Endothelial cell of umbilical vein (primary cell): ENCODE data around the gene PCDHA5. TPM values are rescaled to one million over a fixed set of nuclear protein-coding genes. Genes with fewer than 3 reads are reported as not detected.
A peak's percentile ranks its signal among the peaks of the same experiment; 100 is the strongest.

ENCODE experiments used
- BruUV-seq: library from RNA; stranded (reverse); fragments of 400-500 nt; replicated peaks from 2 replicates; lab custom pipeline; 2021; lab: Mats Ljungman, UMichigan
- CTCF ChIA-PET: fragments of 300-600, 350-600 bp; sonication (Branson Sonifier 250); formaldehyde crosslinking; loops from one replicate; lab custom pipeline; 2021; ENCODE audit warnings: antibody characterized with exemption, inconsistent platforms; lab: Charles Lee
- POLR2A ChIA-PET: fragments of 300-600, 350-600 bp; sonication (Branson Sonifier 250); formaldehyde crosslinking; loops from one replicate; lab custom pipeline; 2021; ENCODE audit warnings: antibody characterized with exemption, inconsistent platforms; lab: Charles Lee
- DNase-seq: peaks from one replicate; pipeline ENCODE4 v3.0.0-alpha.2; 2011; ENCODE audit warnings: low read depth, low spot score
- FAIRE-seq: peaks from 2 replicates; lab custom pipeline; 2011; peaks lifted over from hg19 to GRCh38; lab: Jason Lieb, UNC
- H2AFZ ChIP-seq: 2 replicates; pipeline ENCODE4 v1.6.0; 2012; ENCODE audit warnings: low read depth, low read length, control low read depth, inconsistent platforms
- H3K27ac ChIP-seq: 2 replicates; pipeline ENCODE4 v1.5.1; 2011; ENCODE audit warnings: low read depth, mild to moderate bottlenecking, control low read depth, low read length, moderate library complexity; ENCODE audit not compliant: insufficient read depth
- H3K27me3 ChIP-seq, 2 experiments: 2 replicates each; pipeline versions ENCODE4 v1.6.0 to v1.6.1; 2011; ENCODE audit warnings: low read length in 2 of 2, mixed read lengths in 1 of 2; ENCODE audit not compliant: control insufficient read depth in 2 of 2, insufficient read depth in 2 of 2
- H3K36me3 ChIP-seq, 2 experiments: 2 replicates in 1 of 2; 3 replicates in 1 of 2; pipeline ENCODE4 v1.5.1; 2011; ENCODE audit warnings: low read length in 2 of 2, mild to moderate bottlenecking in 1 of 2, moderate library complexity in 1 of 2; ENCODE audit not compliant: control insufficient read depth in 2 of 2, insufficient read depth in 2 of 2; ENCODE audit errors: extremely low read depth in 1 of 2
- H3K4me1 ChIP-seq: 3 replicates; pipeline ENCODE4 v1.5.1; 2011; ENCODE audit warnings: mild to moderate bottlenecking, low read length; ENCODE audit not compliant: control insufficient read depth, insufficient read depth; ENCODE audit errors: extremely low read depth
- H3K4me2 ChIP-seq: 2 replicates; pipeline ENCODE4 v1.6.1; 2011; ENCODE audit warnings: low read length, control low read depth, mixed read lengths; ENCODE audit not compliant: insufficient read depth
- H3K4me3 ChIP-seq, 3 experiments: fragments of 200-600 bp in 1 of 3; sonication (generic), shearing (Covaris generic) in 1 of 3; replicated peaks in 1 of 3; 2 replicates each; pipeline ENCODE4 v1.5.1; 2011 to 2016; ENCODE audit warnings: control low read depth in 3 of 3, low read length in 3 of 3, mild to moderate bottlenecking in 2 of 3, inconsistent platforms in 1 of 3, low read depth in 1 of 3, moderate library complexity in 1 of 3; ENCODE audit not compliant: insufficient read depth in 1 of 3
- H3K79me2 ChIP-seq: 2 replicates; pipeline ENCODE4 v1.6.0; 2012; ENCODE audit warnings: low read length, inconsistent platforms; ENCODE audit not compliant: control insufficient read depth, insufficient read depth
- H3K9ac ChIP-seq: replicated peaks from 2 replicates; pipeline ENCODE3; 2011; ENCODE audit warnings: low read length, control low read depth; ENCODE audit not compliant: insufficient read depth; ENCODE audit errors: extremely low read depth
- H3K9me1 ChIP-seq: replicated peaks from 3 replicates; pipeline ENCODE4 v1.6.0; 2011; ENCODE audit warnings: mild to moderate bottlenecking, low read length; ENCODE audit not compliant: control insufficient read depth, insufficient read depth; ENCODE audit errors: extremely low read depth
- H3K9me3 ChIP-seq: replicated peaks from 2 replicates; pipeline ENCODE4 v1.5.1; 2012; ENCODE audit warnings: low read length, inconsistent platforms; ENCODE audit not compliant: control insufficient read depth, insufficient read depth
- H4K20me1 ChIP-seq: replicated peaks from 2 replicates; pipeline ENCODE3; 2011; ENCODE audit warnings: mild to moderate bottlenecking, low read length; ENCODE audit not compliant: control insufficient read depth, insufficient read depth; ENCODE audit errors: extremely low read depth
- GATA2 ChIP-seq: IDR thresholded peaks from 2 replicates; pipeline ENCODE4 v1.7.0; 2011; ENCODE audit warnings: low read depth, mild to moderate bottlenecking, moderate library complexity, mixed read lengths, low read length; ENCODE audit not compliant: insufficient read length, insufficient read depth
- dilution Hi-C: fragments of 300-500 bp; cut with MboI; formaldehyde crosslinking; loops from one replicate; pipeline ENCODE4 v1.15.0; 2019; ENCODE audit warnings: low sequenced_read_pairs; ENCODE audit not compliant: extremely low pct_ligation_motif_present
- intact Hi-C: fragments of 100-400 bp; cut with micrococcal nuclease; formaldehyde crosslinking; loops from one replicate; pipeline ENCODE4 v1.10.0; 2022
- polyA plus RNA-seq, 4 experiments: library from polyadenylated mRNA; depleted of rRNA in 3 of 4; stranded (reverse) in 3 of 4; unstranded in 1 of 4; fragments of >200 nt; gene quantifications; 2 replicates each; pipeline versions ENCODE4 v1.2.1 to v1.2.3, GENCODE V29; 2011 to 2012; ENCODE audit warnings: missing spikeins in 1 of 4
- total RNA-seq: library from RNA; stranded (reverse); gene quantifications from 2 replicates; pipeline ENCODE4 v1.2.3, GENCODE V29; 2021
- TF ChIP-seq, protein P1 (sequence below), 2 donors: IDR thresholded peaks; 1 replicate in 1 of 2; 2 replicates in 1 of 2; pipeline ENCODE4 v1.5.1; 2011; ENCODE audit warnings: low read length in 2 of 2, mild to moderate bottlenecking in 2 of 2, moderate library complexity in 2 of 2, control low read depth in 1 of 2, inconsistent platforms in 1 of 2, low read depth in 1 of 2; ENCODE audit not compliant: insufficient read depth in 1 of 2; ENCODE audit errors: extremely low read depth in 1 of 2

Gene PCDHA5
- total and polyA plus RNA-seq, 2 donors (not counting 3 experiments of a cell fraction or from before 2014, with no cell fraction given) = not detected

GRCh38 chr5:140840978-140841962, 19.9 kb downstream of the PCDHA5 start, which contains the start of gene PCDHA8:
PCDHA8 (plus strand) TSS chr5:140841187; CDS start chr5:140841322, 135 bp downstream.
- no TSS peak for BruUV-seq
- DNase-seq = no peak
- Histone ChIP-seq H3K4me3 (no peak within 1 kb of the TSS), H4K20me1 (no peaks in the 10 kb centered on the region), H2AFZ (no peak within 1 kb of the TSS), H3K27me3 (no peaks in the 10 kb centered on the region), H3K79me2 (no peaks in the 10 kb centered on the region), H3K9ac (no peak within 1 kb of the TSS), H3K4me1 (no peaks in the 10 kb centered on the region), H3K9me1 (no peaks in the 10 kb centered on the region), H3K9me3 (no peaks in the 10 kb centered on the region), H3K36me3 (no peaks in the 10 kb centered on the region), H3K27ac (no peak within 1 kb of the TSS), H3K4me2 (no peak within 1 kb of the TSS)
- dilution Hi-C loops (no loop called here), intact Hi-C loops (loop anchor here (2.0 kb wide), 1 partner anchor 200 kb away; no protein-coding TSS in a partner anchor)
- FAIRE-seq = no peak
- ChIA-PET CTCF (interaction anchor here (0.7 to 1.1 kb wide), 3 partner anchors 28 to 726 kb away, joined by 3 to 9 read pairs (median 3); partner anchors contain the start of gene PCDHA11), POLR2A (no interaction called here)
- TF ChIP-seq GATA2 = no peak
- TF ChIP-seq, protein P1, sequence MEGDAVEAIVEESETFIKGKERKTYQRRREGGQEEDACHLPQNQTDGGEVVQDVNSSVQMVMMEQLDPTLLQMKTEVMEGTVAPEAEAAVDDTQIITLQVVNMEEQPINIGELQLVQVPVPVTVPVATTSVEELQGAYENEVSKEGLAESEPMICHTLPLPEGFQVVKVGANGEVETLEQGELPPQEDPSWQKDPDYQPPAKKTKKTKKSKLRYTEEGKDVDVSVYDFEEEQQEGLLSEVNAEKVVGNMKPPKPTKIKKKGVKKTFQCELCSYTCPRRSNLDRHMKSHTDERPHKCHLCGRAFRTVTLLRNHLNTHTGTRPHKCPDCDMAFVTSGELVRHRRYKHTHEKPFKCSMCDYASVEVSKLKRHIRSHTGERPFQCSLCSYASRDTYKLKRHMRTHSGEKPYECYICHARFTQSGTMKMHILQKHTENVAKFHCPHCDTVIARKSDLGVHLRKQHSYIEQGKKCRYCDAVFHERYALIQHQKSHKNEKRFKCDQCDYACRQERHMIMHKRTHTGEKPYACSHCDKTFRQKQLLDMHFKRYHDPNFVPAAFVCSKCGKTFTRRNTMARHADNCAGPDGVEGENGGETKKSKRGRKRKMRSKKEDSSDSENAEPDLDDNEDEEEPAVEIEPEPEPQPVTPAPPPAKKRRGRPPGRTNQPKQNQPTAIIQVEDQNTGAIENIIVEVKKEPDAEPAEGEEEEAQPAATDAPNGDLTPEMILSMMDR (IDR thresholded peaks at IDR 0.05; ENCODE audit: extremely low read depth in 1 of 2, insufficient read depth in 1 of 2, low read depth in 1 of 2, low read length in 2 of 2) = peak; percentile 22 to 29
